ENCODE results near the gene KCNN3.
"Not testable (repeated sequence)": the region's sequence is repeated elsewhere in the genome, so short reads cannot be mapped to it uniquely, and the experiment has no call there.

Gene KCNN3

GRCh38 chr1:154714638-154715037 is 155.4 kb downstream of the KCNN3 start:
- H3K4me3 ChIP-seq (ENCODE audit: low read depth, low read length) = no peak overlapping the region

GRCh38 chr1:154714052-154714623 is 155.9 kb downstream of the KCNN3 start:
- no peak overlapping the region for H3K4me3 ChIP-seq (ENCODE audit: low read depth, low read length)

GRCh38 chr1:154713005-154713404 is 157.1 kb downstream of the KCNN3 start:
- H3K4me3 ChIP-seq (ENCODE audit: low read depth, low read length) = no peak overlapping the region

- H3K4me3 ChIP-seq (ENCODE audit: low read depth, low read length) = no peak overlapping the region
Measured at GRCh38 chr1:154712166-154712810, 157.8 kb downstream of the KCNN3 start.

- H3K4me3 ChIP-seq (ENCODE audit: low read depth, low read length) = no peak overlapping the region
Measured at GRCh38 chr1:154711416-154711815, 158.7 kb downstream of the KCNN3 start.

GRCh38 chr1:154710106-154710505 is 160.0 kb downstream of the KCNN3 start:
- no peak overlapping the region for H3K4me3 ChIP-seq (ENCODE audit: low read depth, low read length)

- H3K4me3 ChIP-seq (ENCODE audit: low read depth, low read length) = no peak overlapping the region
Measured at GRCh38 chr1:154707901-154708463, 162.1 kb downstream of the KCNN3 start.

- H3K4me3 ChIP-seq (ENCODE audit: low read depth, low read length) = no peak overlapping the region
Measured at GRCh38 chr1:154706851-154707250, 163.2 kb downstream of the KCNN3 start.

- H3K4me3 ChIP-seq (ENCODE audit: low read depth, low read length) = no peak overlapping the region
Measured at GRCh38 chr1:154705544-154705943, 164.5 kb downstream of the KCNN3 start.

- no peak overlapping the region for H3K4me3 ChIP-seq (ENCODE audit: low read depth, low read length)
Measured at GRCh38 chr1:154703170-154703569, 166.9 kb downstream of the KCNN3 start.

- no peak overlapping the region for H3K4me3 ChIP-seq (ENCODE audit: low read depth, low read length)
Measured at GRCh38 chr1:154698320-154699096, 171.6 kb downstream of the KCNN3 start.

- H3K4me3 ChIP-seq (ENCODE audit: low read depth, low read length) = no peak overlapping the region
Measured at GRCh38 chr1:154697710-154698109, 172.4 kb downstream of the KCNN3 start.

- no peak overlapping the region for H3K4me3 ChIP-seq (ENCODE audit: low read depth, low read length)
Measured at GRCh38 chr1:154696456-154696855, 173.6 kb downstream of the KCNN3 start.

- H3K4me3 ChIP-seq (ENCODE audit: low read depth, low read length) = no peak overlapping the region
Measured at GRCh38 chr1:154695985-154696384, 174.1 kb downstream of the KCNN3 start.

- no peak overlapping the region for H3K4me3 ChIP-seq (ENCODE audit: low read depth, low read length)
Measured at GRCh38 chr1:154694995-154695394, 175.1 kb downstream of the KCNN3 start.

GRCh38 chr1:154689083-154689482 is 181.0 kb downstream of the KCNN3 start:
- H3K4me3 ChIP-seq (ENCODE audit: low read depth, low read length) = no peak overlapping the region

- no peak overlapping the region for H3K4me3 ChIP-seq (ENCODE audit: low read depth, low read length)
Measured at GRCh38 chr1:154686507-154686906, 183.6 kb downstream of the KCNN3 start.

GRCh38 chr1:154683820-154684219 is 186.3 kb downstream of the KCNN3 start:
- no peak overlapping the region for H3K4me3 ChIP-seq (ENCODE audit: low read depth, low read length)

- no peak overlapping the region for H3K4me3 ChIP-seq (ENCODE audit: low read depth, low read length)
Measured at GRCh38 chr1:154682254-154682653, 187.8 kb downstream of the KCNN3 start.

- H3K4me3 ChIP-seq (ENCODE audit: low read depth, low read length) = not testable (repeated sequence)
Measured at GRCh38 chr1:154677844-154678243, 192.2 kb downstream of the KCNN3 start.

GRCh38 chr1:154676847-154677246 is 193.2 kb downstream of the KCNN3 start:
- not testable (repeated sequence) for H3K4me3 ChIP-seq (ENCODE audit: low read depth, low read length)

- not testable (repeated sequence) for H3K4me3 ChIP-seq (ENCODE audit: low read depth, low read length)
Measured at GRCh38 chr1:154674456-154674855, 195.6 kb downstream of the KCNN3 start.

All from iPS-11a (cell line).